Epithelial cell of prostate (primary cell): Measurements from ENCODE around the gene SLC24A3.

Experiments
- DNase-seq: peaks from one replicate; pipeline ENCODE4 v3.0.0-alpha.2; 2011; ENCODE audit warnings: low read depth, low spot score
- H3K27ac ChIP-seq: fragments of 450-650 bp; 2 replicates; pipeline ENCODE4 v1.5.1; 2017; ENCODE audit warnings: mild to moderate bottlenecking

The SLC24A3 gene

DNA sequence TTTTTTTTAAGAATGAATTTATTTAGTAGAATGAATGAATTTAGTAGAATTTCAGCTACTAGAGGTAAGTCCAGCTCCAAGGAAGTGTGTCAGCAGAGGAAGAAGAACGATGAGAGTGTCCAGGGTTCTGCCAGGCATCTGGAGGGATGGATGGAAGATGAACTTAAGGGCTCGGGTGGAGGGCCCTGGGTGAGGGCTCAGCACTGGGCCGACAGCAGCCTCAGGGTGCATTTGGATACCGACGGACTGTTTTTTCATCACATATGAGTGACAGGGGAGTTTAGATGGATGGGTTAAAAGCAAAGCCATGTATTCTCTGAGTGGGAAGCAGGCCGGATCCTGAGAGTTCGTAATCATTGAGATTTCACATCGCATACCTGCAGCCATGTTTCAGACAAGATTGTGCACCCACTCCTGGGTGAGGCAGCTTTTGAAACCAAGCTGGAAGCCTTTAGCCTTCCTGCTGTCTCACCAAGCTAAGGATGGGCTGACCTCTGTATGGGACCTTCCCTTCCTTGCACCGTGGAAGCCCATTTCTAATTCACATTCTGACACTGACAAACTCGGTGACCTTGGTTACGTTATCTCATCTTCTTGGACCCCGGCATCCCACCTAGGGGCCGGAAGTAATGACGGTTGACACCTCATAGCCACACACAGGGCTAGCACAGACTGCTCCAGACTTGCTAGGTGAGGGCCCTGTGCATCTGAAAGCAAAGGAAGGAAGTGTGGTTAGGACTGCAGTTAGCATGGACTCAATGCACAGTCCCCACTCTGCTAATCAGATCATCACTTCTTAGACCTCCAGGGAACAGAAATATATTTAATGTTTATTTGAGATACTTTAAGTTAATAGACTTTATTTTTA is 228.5 kb downstream of the SLC24A3 start:
- DNase-seq, result no peak
- no peak overlapping the region for H3K27ac ChIP-seq

DNA sequence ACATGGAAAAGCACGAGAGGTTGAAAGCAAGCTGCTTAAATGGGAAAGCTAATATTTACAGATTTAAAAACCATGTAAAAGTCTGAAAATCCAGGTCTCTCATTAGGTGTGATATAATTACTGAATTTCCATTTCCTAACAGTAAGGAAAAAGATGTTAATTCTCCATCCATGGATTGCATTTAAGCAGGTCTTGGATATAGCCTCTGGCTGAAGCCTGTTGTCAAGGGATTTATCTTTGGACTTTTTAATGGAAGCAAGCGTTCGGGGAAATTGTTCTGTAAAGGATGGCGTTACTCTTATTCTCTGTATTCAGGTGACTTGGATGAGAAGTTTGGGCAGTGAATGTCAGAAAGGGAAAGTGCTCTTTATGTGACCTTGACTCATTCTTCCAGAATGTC is 233.8 kb downstream of the SLC24A3 start:
- no peak for DNase-seq
- no peak overlapping the region for H3K27ac ChIP-seq

DNA sequence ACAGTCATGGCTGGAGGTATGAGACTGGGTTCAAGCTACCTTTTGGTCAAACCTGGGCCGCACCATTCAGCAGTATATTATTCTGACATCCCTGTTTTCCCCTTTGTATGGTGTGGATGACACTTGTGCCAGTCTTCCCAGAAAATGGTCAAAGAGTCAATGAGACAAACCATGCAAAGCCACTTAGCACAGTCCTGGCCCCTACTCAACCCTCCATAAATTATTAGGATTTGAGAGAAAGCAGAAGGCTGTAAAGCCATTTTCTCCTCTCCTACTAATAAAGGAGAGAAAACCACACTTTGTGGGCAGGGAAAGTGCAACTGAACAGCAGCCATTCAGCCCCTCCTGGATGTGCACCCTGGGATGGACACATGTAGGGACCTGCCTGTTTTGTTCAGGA is 236.2 kb downstream of the SLC24A3 start:
- no peak for DNase-seq
- H3K27ac ChIP-seq, result no peak overlapping the region

DNA sequence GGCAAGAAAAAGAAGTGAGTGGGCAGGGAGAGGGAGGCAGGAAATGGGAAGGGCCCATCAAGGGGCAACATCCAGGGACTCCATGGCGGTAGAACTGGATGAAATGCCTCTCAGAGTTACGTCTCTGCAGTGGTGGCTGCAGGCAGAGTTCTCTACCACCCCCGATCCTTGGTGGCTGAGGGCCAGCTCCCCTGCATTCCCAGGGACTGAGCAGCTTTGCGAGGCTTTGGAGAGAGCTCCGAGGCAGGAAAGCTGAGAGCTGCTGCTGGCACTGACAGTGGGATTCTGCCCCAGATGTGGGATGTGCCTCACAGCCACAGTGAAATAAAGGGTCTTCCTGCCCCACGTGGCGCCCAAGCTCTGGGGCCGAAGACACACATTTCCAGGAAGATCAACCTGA is 236.6 kb downstream of the SLC24A3 start:
- H3K27ac ChIP-seq, result no peak overlapping the region
- DNase-seq, result no peak

DNA sequence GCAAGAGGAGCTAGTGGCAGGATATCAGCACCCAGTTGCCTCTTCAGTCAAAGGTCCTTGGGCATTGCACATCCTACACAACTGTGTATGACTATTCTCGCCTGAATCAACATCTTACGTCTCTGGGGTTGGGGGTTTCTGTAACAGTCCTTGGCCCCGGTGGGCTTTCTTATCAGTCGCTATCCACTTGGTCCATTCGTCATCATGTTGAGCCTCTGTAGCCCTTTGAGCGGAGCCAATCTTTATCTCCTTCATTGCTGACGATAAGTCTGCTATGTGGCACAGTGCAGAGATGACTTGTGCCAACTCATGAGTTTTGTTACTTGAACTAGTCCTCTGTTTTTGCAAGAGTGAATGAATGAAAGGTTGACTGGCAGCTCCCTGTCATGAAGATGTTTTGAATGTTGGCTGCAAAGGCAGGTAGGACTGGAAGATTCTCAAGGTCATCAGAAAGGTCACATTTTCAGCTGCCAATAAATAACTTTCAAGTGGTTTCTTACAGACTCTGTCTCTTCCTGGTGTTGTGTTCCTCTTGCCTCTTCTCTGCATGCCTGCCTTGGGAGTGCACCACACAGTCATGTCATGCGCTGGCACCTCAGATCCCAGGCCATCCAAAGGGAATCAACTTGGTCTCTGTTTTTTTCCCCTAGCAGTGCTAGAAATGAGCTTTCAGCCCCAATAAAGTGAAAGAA is 238.9 kb downstream of the SLC24A3 start:
- no peak for DNase-seq
- H3K27ac ChIP-seq, result no peak overlapping the region

DNA sequence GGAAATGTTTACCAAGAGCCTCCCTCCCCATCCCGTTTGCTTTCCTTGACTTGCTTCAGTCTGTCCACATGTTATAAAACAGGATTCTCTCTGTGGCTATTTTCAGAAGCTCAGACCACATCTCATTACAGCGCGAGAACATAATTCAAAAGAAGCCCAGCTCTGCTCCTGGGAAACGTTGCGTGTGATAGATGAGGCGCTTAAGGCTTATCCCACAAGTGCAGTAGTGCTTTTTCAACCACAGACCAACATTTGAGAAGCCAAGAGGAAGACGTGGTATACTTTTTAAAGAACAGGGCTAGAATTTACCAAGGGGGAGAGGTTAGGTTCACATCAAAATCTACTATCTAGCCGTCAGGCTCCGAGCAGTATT is 239.5 kb downstream of the SLC24A3 start:
- DNase-seq, result no peak
- no peak overlapping the region for H3K27ac ChIP-seq

DNA sequence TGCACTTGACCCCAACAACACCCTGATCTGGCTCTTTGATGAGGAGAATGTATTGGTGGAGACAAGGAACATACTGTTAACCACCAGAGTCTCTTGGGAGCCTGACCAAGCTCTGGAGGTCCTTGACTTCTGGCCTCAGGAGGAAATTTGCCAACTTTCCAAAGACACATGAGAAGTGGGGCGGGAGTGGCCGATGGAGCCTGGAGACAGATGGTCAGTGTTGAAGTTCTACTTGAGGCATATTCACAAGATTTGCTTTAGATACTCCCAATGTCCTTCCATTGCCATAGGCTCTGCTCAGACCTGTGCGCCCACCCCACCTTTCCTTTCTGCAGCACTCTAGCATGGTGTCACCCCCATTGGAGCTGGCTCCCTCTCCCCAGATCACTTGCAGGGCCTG is 241.0 kb downstream of the SLC24A3 start:
- no peak for DNase-seq
- no peak overlapping the region for H3K27ac ChIP-seq

DNA sequence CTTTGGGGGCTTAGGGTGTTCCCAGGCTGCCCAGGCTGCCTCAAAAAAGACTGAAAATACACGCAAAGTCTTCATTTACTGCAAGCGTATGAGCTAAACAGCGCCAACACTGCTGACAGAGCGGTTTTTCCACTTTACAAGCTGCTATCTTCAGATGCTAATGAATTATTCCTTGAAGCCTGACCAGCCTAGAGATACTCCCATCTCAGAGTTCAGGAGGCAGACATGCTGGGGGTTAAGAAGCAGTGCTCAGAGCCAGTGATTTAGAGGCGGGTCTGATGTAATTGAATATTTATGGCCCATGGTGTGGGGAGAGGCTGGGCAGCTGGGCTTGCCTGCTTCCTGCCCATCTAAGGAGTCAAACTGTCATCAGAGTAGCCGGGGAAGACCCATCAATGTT is 241.4 kb downstream of the SLC24A3 start:
- H3K27ac ChIP-seq, result no peak overlapping the region
- DNase-seq, result no peak

DNA sequence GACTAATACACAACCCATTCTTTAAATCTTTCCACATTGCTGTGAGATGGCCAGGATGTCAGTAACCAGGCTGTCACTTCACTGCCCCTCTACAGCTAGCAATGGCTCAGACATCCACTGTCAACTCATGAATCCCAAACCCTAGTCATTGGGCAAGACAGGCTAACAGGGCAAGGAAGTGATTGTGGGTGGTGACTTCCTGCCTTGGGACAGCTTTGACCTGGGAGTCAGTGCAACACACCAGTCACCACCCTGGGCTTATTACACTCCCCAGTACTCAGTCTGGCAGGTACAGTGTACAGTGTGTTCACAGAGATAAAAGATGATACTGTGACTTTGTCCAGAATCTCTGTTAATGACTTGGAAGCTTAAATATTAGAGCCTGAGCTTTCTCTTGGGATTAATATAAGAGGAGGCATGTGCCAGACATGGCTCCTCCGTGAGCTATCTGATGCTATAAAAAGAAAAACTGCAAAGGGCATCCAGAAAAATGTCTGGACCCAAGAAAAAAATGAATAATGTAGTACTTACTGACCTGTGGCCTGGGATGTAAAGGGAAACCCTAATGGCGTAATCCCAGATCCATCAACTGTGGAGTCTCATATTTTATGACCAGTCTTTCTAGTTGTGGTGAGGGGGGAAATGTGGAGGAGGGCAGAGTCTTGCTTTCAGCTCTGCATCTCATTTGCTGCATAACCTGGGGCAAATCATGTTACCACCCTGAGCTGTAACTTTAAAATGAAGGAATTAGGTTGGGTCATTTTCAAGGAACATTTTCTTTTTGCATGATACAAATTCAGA is 244.4 kb downstream of the SLC24A3 start:
- H3K27ac ChIP-seq, result no peak overlapping the region

DNA sequence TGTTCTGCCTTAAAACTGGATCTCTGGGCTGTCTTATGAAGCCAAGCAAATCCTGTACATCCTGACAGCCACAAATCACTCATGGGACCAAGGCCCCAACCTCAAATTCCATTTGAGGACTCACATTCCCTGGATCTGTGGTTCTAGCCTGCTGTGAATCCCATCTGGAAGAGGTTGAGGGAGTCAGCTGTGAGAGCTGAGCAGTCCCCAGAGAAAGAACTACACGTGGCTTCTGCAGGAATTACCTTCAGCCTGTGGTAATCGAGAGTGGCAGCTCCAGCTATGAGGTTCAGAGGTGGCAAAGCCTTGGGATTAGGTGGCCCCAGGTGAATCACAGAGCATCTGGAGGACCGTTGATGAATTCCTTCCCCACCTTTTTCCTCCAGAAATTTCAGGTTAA is 245.2 kb downstream of the SLC24A3 start:
- DNase-seq, result no peak
- H3K27ac ChIP-seq, result no peak overlapping the region

More for the DNA sequence above, 244.4 kb downstream of the SLC24A3 start:
- no peak for DNase-seq

DNA sequence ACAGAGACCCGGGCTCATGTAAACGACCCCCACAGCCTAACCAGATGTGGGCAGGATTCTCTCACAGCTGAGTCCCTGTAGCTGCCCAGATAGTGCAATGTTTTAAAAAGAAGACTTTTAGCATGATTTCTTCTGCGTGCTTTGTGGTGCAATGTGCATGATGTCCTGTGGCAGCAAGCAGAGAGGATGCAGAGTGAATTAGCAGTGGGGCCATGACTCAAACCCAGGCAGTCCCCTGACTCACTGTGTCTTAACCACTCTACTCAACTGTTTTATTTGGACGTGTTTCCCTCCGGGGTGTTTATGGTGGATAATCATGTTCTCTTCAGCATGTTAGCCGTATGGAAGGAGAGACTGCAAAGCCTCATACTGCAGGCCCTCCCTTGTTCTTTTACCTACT is 247.9 kb downstream of the SLC24A3 start:
- no peak overlapping the region for H3K27ac ChIP-seq

DNA sequence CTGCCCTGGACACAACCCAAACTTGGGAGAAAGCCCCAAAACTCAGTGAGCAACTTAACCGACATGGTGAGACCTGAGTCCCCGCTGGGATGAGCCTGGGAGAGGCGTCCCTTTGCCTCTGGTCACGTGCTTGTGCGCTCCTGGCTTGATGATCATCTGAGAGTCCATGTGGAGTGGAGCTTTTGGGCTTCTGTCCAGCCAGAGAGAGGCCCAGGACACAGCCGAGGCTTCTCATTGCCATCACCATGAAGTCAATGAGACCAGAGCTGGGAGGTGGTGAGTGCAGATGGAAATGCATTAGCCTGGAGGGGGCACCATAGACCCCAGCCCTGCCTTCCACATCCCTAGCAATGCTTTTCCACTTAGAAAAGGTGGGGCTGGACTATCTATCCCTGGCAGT is 250.0 kb downstream of the SLC24A3 start:
- DNase-seq, result no peak
- H3K27ac ChIP-seq, result no peak overlapping the region

More for the DNA sequence above, 247.9 kb downstream of the SLC24A3 start:
- DNase-seq, result no peak

DNA sequence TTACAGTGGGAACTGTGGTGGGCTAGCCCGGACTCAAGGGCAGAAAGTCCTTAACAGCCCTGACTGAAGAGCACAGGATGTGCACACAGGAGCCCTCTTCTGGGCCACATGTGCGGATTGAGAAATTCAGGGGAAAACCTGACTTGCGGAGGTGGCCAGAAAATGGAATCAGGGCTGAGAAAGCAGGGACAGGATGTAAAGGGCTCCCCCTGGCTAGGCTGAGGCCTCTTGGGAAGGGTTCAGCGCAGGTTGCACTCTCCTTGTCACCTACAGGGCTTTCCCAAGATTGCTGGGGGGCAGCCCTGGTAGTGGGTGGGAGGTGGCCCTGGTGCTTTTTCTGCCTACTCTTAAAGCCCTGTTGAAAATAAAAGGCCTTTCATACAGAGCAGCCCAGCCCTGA is 251.2 kb downstream of the SLC24A3 start:
- no peak overlapping the region for H3K27ac ChIP-seq
- no peak for DNase-seq

DNA sequence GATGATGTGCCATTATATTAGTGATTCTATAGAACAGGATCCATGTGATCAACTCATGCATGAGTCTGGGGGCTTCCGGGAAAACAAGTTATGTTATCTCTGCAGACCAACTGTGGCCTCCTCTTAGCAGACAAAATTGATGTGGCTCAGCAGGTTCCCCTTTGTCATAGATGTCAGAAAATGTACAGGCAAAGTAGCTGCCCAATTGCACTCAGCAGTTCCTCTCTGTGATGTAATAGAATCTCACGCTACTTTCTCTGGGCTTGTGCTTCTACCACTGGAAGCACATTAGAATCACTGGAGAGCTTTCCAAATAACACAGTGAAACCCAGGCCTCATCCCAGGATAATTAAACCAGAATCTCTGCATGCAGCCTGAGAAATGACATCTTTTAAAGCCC is 253.1 kb downstream of the SLC24A3 start:
- no peak for DNase-seq
- no peak overlapping the region for H3K27ac ChIP-seq

DNA sequence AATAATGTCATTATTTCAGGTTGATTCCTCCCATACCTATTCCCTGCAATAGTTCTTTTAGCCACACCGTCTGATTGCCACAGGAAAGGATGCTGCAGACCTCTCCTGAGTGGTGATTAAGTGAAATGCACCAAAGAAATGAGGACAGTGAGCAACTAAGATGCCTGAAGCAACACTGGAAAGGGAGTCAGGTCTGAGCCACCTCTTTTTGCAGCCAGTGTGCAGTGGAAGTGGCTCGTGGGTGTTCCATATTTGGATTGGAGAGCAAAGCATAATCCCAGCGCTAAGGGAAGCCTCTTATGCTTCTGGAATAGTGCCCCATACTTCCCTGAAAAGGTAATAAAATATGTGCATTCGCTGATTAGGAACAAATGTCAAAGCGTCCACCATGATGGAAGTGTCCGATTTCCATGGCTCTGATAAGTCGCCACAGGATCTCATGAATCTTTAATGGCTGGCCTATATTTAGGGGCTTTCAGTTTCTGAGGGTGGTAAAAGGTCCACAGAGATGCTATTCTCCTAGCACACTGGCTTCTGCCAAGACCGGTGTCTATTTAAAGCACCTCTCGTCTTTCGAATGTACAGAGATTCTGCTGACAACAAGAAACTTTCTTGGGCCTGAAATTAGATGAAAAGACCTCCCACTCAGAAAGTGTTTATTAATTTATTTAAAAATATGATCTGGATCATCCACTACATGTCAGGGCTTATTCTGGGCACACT is 253.9 kb downstream of the SLC24A3 start:
- no peak for DNase-seq

DNA sequence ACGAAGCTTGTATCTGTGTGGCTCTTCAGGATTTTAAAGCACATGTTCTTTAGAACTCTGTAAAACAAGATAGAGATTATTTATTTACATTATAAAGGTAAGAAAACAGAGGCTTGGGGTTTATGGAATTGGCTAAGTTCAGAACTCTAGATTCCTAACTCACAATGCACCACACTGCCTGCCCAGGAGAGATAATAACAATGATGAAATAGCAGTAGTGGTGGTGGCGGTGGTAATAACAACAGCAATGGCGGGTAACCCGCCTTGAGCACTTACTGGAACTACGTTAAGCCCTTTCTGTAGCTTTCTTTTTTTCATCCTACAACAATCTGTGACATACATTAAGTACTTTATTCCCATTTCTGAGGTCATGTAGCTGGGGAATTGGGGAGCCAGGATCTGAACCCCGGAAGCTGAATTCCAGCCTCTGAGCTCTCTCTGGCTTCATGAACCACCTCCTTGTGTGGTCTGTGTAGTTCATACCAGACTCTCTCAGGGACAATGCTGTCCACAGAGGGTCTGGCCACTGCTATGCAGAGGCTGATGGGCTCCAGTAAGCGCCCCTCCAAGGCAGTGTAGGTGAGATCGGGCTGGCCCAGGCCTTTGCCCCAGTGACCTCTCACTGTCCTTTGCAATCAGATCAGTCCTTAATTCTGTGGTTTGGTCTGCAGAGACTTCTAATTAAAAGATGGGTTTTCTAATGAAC is 260.9 kb downstream of the SLC24A3 start:
- H3K27ac ChIP-seq, result no peak overlapping the region
- no peak for DNase-seq

More for the DNA sequence above, 253.9 kb downstream of the SLC24A3 start:
- H3K27ac ChIP-seq, result no peak overlapping the region

DNA sequence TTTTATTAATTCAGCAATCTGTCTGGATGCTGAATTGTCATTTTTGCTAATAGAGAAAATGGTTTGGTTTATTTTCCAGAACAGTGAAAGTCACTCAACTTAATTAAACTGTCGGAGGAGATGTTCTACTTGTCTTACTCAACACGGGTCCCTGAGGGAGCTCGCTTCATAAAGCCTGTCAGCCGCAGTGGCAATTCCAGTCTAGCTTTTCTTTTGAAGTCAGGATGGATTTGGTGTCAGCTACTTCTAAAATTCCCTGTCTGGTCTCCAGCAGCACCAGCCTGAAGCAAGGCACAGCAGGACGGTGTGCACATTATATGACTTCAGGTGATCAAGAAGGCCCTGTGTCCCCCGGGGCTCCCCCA is 261.5 kb downstream of the SLC24A3 start:
- DNase-seq, result no peak

DNA sequence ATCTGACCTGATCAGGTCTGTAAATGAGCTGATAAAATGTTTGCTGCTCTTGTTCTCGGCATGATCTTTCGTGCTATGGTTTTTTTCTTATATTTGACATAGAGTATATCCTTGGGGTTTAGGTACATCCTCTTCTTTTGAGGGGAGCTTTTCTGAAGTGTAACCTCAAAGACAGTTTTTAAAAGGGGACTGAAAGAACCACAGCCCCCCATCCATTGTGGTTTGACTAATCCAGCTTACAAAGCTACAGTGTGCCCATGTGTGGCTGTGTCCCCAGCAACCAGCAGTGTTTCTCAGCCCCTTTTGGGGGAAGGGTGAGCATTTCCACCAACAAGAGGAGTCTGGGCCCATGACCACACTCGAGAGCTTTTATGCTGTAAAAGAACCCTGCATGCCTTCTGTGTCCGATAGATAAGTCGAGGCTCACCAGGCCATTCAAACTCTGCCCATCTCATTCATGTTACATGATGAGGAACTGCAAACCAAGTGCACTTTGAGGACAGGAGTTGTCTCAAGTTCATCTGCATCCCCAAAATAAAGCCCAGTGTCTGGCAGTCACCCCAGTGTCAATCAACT is 266.0 kb downstream of the SLC24A3 start:
- no peak for DNase-seq
- no peak overlapping the region for H3K27ac ChIP-seq

More for the DNA sequence above, 261.5 kb downstream of the SLC24A3 start:
- H3K27ac ChIP-seq, result no peak overlapping the region

DNA sequence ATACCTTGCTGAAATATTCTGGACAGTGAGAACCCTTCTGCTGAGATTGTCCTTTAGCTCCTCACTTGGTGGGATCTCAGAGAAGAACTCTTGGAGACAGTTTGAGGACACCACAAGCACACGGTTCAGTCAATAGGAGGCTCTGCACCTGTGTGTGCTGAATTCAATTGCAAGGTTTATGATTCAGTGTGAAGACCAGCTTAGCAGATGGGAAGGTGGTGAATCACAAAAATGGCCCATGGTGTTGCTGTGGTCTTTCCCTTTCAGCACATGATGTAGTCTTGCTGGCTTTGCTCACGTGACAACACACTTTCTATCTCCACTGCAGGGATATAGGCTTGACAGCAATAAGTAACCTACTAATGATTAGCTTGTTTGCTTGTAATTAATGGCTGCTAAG is 270.3 kb downstream of the SLC24A3 start:
- DNase-seq, result no peak
- no peak overlapping the region for H3K27ac ChIP-seq
